HG03280 (cell line): ENCODE data around the gene IMMP2L.
A peak's percentile ranks its signal among the peaks of the same experiment; 100 is the strongest.
"Not testable (repeated sequence)": the region's sequence is repeated elsewhere in the genome, so short reads cannot be mapped to it uniquely, and the experiment has no call there.

Source experiments
- ATAC-seq: cut with Tn5 transposase; IDR thresholded peaks from one replicate; pipeline ENCODE4 v1.9.1; 2021; ENCODE audit warnings: mild to moderate bottlenecking, moderate library complexity; ENCODE audit not compliant: unreplicated experiment

IMMP2L gene

GRCh38 chr7:111090846-111091245 lies 471.4 kb downstream of the IMMP2L start, which contains the start of gene LRRN3:
LRRN3 (plus strand) TSS chr7:111091127; CDS start chr7:111122773, 31,646 bp downstream.
- no peak for ATAC-seq

DNA sequence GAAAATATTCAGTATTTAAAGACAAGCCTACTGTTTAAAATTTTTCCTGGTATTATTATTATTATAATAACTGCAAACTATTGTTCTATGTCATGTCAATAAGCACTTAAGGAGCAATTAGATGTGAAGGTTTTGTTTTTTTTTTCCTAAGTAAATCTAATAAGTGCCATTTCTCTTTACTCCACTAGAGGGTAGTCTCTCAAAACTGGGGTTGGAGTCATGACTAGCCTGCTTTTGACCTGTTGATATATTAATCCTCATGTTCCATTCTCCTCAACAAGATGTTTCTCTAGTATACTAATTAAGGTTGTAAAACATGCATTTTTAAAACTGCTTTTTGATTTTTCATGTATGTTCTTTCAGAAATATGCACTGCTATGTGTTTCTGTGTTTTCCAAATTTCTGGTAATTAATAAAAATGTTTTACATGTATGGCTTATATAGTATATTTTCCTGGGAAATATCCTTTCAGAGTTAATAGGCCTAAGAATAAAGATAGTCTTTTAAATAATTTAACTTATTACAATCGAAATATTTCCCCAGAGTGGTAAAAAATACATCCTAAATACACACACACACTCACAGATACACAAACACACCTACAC lies 472.4 kb downstream of the IMMP2L start:
- ATAC-seq: peak; percentile 63

DNA sequence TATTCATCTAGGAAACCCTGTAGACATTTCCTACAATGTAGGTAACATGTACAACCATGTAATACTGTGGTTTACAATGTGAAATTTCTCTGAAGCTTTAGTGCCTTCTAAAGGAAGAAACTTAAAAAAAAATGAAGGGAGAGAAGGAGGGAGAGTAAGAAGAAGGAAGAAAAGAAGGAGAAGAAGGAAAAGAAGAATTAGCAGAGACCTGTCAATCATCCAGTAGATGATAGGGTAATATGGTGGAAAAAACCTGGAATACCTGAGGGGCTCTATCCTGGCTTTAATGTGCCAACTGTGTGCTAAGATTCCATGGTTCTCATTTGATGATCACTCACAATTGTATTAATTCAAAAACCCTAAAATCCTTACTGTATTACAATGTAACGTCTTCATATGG lies 474.0 kb downstream of the IMMP2L start:
- ATAC-seq: no peak

DNA sequence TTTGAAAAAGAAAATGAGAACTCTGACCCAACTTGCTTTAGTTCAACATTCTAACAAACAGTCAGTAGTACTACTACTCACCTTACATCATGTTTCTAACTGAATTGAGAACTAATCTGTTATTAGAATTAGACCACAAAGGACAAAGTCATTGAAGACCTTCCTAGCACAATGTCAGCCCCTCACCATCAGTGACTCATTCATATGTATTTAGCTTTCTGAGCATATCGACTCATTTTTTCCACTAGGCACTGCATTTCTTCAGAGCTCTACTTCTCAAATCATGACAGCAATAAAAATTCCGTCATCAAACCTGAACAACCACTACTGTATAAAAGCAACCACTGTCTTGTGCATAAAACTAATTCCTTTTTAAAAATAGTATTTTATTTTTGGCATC lies 475.8 kb downstream of the IMMP2L start:
- ATAC-seq: no peak

DNA sequence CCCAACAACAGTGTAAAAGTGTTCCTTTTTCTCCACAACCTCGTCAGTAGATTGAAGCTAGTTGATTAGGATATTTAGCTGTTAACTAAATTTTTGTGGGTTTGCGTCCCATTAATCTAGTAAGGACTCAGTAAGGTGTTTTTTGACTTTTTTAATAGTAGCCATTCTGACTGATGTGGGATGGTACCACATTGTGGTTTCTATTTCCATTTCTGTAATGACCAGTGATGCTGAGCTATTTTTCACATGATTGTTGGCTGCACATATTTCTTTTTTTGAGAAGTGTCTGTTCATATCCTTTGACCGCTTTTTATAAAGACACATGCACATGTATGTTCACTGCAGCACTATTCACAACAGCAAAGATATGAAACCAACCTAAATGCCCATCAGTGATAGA lies 476.9 kb downstream of the IMMP2L start:
- ATAC-seq: no peak

DNA sequence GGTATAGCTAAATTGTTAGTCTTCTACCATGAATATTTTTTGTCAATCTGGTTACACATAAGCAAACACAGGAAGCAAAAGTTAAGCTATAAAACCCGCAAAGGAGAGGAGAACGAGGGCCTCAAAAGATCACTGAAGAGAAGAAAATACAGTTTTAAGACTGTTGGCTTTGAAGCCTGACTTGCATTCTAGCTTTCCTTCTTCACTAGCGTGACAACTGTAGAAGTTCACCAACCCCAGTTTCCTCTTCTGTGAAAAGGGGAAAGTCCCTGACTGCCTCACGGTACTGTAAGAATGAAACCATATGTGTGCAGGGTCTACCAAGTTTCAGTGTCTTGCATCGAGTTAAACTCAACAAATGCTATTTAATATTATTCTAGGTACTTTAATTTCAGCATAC lies 478.9 kb downstream of the IMMP2L start:
- ATAC-seq: peak; percentile 99

DNA sequence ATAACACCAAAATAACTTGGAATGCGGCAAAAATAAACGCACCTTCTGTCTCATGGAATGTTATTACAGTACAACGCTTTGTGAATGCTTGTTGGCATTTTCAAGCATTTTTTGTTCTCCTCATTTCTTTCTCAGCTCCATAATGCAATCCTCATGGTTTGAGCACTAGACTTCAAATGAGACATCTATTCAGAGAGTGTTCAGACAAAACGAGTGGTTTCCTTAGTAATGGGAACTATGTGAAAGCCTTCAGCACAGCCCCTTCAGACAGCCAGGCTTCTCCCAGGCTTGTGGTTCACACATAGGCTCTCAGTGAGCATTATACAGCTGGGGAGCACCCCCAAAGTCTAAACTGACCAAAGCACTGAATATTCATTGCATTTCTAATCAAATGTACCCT lies 479.9 kb downstream of the IMMP2L start:
- ATAC-seq: no peak

DNA sequence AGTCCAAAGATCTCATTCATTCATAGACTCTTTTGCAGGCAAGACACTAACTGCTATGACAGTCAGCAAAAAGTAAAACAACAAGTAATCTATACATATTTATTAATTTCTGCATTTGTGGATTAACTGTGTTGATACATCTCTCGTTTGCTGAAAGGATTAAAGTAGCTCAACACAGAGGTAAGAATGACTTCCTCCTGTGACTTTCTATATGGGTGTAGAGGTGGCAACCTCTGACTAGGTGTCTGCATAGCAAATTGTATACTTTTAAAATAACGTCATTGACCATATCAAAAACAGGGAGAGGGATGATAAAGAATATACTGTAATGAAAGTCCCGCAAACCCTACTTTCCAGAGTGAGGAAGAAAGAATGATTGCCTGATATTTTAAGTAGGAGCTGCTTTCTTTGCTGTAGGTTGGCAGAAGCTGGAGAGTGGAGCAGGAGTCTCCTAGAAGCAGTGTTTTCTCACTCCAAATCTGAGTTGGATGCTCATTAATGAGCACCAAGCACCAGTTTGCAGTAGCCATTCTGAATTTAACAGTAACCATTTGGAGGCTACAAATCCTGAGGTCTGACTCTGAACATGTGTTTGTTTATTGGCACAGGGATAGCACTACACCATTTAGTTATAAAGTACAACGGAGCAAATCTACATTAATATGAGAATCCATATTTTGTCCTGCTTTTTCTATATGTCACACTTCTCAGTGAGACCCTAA lies 480.6 kb downstream of the IMMP2L start:
- no peak for ATAC-seq

DNA sequence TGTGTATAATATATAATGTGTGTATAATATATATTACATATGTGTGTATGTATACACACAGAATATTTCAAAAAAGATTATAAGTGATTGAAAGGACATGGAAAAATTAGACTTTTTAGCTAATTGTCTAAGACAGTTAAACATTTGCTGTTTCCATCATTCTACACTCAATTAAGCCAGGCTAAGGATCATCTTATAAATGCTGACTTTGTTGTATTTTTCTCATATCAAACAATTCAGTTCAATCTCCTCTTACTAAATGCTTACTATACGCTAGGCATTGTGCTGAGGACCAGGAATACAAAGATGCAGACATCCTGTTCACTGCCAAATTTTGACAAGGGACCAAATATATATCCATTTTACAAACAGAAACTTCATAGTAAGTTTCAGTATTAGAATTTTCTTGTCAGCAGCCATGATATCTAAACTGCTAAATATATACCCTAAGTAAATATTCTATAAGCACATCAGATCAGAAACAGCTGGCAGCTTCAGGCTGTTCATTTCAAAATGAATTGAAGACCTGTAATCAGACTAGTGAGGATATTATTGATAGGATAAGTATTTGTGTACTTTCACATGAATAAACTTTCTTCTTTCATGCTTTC lies 481.7 kb downstream of the IMMP2L start:
- no peak for ATAC-seq

- ATAC-seq: no peak
These were observed 485.3 kb downstream of the IMMP2L start for GRCh38 chr7:111077001-111077400.

DNA sequence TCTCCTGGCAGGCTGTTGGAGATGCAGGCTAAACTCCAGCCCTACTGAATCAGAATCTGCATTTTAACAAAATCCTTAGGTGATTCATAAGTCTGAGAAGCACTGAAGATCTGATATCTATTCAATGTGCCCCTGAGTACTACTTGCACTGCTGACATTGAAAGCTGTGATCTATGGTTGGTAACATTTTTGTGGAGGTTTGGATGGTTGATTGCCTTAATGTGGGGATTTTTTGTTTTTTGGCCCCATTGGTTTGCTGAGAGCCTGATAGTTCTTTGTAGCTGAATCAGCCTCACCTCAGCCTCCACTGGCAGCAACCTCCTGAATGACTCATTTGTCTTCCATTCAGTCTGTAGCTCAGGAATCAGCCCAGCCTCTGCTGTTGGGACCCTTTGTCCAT lies 486.1 kb downstream of the IMMP2L start:
- ATAC-seq: no peak

- no peak for ATAC-seq
These were observed 486.8 kb downstream of the IMMP2L start for GRCh38 chr7:111075498-111075897.

GRCh38 chr7:111074748-111075146 lies 487.5 kb downstream of the IMMP2L start:
- no peak for ATAC-seq

DNA sequence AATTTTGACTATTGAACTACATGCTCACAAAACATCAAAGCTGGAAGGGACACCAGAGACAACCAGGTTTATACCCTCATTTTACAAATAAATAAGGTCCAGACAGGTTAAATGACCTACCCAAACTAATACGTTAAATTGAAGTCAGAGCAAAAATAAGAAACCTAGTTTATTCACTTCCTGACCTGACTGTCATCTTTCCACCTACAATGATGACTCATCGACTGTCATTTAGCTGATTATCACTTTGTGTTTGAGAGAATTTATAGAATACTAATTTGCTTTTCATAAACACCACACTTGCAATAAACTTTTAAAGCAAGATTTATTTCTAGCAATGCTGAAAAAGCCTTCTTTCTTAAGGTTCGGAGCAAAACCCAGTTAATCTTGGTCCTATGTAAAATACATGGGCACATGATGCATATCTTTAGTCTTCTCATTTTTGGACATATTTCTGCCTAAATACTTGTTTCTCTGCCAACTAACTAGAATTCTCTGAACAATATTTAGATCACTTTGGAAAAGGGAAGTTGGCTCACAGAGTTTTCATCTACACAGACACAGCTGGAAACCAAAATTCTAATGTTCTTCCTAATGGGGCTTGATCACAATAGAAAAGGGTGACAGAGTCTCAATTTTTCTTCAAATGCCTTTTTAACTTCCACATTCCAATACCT lies 488.1 kb downstream of the IMMP2L start:
- no peak for ATAC-seq

DNA sequence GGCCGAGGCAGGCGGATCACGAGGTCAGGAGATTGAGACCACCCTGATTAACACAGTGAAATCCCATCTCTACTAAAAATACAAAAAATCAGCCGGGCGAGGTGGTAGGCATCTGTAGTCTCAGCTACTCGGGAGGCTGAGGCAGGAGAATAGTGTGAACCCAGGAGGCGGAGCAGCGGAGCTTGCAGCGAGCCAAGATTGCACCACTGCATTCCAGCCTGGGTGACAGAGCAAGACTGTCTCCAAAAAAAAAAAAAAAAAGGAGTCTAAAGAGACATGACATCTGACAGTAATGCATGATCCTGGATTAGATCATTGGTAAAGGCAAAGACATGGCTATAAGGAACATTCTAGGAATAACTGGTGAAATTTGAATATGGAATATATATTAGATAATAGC lies 489.6 kb downstream of the IMMP2L start:
- ATAC-seq: not testable (repeated sequence)

GRCh38 chr7:111071556-111071955 lies 490.7 kb downstream of the IMMP2L start:
- no peak for ATAC-seq

DNA sequence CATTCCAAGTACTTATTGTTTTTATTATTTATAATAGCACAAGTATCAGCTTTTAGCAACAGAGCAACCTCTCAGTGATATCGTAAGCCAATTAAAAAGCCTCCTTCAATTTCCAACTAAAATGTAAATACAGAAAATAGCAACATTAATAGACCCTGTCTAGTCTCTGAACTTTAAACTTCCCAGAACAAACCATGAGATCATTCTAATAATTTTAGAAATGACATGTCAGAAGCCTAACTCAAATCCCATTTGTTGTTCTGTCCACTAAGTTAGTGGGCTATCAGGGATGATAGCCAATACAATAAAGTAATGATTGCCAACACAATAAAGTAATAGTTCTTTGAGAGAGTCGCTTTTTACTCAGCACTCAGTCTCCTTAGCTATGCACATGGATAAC lies 493.7 kb downstream of the IMMP2L start:
- ATAC-seq: no peak

GRCh38 chr7:111067682-111068081 lies 494.6 kb downstream of the IMMP2L start:
- ATAC-seq: no peak

- no peak for ATAC-seq
These were observed 495.0 kb downstream of the IMMP2L start for GRCh38 chr7:111067251-111067650.

DNA sequence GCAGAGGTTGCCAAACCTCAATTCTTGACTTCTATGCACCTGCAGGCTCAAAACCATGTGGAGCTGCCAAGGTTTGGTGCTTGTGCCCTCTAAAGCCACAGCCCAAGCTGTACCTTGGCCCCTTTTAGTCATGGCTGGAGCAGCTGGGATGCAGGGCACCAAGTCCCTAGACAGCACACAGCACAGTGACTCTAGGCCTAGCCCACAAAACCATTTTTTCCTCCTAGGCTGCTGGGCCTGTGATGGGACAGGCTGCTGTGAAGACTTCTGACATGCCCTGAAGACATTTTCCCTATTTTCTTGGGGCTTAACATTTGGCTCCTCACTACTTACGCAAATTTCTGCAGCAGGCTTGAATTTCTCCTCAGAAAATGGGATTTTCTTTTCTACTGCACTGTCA lies 499.1 kb downstream of the IMMP2L start:
- no peak for ATAC-seq

DNA sequence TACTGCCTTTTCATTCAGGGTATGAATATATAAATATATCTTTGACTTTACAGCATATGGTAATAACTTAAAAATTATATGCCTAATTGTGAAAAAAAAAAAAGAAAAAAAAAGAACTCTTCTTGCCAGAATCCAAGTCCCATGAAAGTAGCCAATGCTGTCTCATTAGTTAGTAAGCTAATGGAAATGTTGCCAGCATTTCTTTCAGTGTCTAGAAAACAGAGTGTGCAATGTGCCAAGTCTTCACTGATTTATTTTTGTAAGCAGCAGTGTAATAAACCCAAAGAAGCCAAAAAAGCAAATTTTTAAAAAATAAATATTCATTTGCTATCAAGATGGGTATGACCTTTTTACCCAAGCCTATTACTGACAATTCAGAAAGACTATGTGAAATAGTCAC lies 502.5 kb downstream of the IMMP2L start:
- ATAC-seq: no peak

DNA sequence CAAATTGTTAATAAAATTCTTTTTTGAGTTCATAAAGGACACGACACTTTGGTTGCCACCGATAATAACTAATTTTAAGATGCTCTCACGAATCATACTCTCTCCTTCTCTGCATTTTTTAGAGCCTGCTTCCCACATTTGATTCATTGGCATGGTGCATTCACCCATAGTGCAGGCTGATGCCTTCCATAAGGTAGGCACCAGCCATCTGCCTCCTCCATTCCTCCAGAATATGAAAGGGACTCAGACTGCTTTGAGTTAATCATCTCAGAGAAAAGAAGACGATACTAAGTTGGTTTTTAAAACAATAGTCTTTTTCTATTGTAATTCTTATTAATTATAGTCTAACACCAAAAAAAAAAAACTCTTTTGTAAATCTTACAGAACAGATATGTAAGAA lies 505.2 kb downstream of the IMMP2L start:
- no peak for ATAC-seq
